Left kidney (tissue), 2 donors: Measurements from ENCODE around the gene LRP1. TPM values are rescaled to one million over a fixed set of nuclear protein-coding genes. Genes with fewer than 3 reads are reported as not detected.

Source experiments
- DNase-seq: peaks from one replicate; pipeline ENCODE4 v3.0.0-alpha.2; 2013
- polyA plus RNA-seq: library from polyadenylated mRNA; unstranded; fragments of 120-200 nt; gene quantifications from one replicate; pipeline ENCODE4 v1.2.1, GENCODE V29; 2013; ENCODE audit not compliant: insufficient read length

The LRP1 gene
- polyA plus RNA-seq, 1 donor = 64.5 TPM

DNA sequence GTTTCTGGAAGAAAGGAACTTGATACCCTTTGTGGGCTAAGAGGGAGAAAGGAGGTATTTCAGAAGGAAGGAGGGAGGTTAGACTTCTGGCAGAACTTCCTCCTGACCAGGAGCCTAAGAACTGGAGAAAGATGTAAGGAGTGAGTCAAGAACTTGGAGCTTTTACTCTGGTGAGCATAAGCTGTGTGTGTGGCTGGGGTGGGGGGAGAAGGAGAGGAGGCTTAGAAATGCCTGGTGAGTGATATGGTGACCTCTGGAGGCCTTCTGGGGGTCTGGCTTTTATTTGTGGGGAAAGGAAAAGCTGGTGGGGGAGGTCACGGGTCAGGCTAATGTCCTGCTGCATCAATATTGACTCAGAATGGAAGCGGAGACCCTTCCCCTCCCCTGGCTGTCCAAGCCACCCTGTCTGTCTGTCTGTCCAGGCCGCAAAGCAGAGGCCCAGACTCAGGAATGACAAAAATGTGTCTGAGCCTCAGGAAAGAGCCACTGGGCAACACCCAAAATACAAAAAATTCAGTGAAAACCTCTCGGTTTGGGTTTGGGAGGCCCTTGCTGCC, 4.8 kb downstream of the LRP1 start:
- no peak for DNase-seq

DNA sequence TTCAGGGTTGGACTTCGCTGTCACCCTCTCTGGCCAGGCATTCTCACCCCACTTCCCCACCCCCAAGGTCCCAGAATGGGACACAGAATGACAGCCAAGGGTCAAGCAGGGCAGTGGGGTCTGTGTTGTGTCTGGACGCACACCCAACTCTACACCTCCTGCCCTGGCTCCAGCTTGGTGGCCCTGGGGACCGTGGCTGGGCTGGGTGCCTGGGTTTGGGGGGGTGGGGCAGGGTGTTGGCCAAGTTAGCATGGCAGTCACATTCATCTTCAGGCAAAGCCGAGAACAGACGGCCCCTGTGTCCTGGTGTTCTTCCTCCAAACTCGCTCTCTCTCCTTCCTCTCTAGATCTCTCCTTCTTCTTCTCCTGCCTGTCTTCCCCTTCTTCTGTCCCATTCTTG, 5.6 kb downstream of the LRP1 start:
- no peak for DNase-seq

DNA sequence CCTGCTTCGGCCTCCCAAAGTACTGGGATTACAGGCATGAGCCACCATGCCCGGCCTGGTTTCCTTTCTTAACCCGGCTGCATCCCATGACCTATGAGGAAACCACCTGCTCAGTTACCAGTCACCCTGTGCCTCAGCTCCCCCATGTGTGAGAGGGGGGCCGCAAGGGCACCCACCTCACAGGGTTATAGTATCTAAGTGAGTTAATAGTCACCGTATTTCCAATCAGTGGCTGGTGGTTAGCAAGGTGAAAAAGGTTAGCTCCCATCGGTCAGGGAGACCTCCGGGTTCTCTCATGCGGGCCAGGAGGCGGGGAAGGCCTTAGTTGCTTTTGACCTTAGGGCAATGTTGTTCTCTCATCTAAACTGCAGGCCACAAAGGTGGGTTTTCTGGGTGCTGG, 6.7 kb downstream of the LRP1 start:
- DNase-seq = no peak

GRCh38 chr12:57135527-57136326, 7.4 kb downstream of the LRP1 start:
- peak; percentile 55 for DNase-seq

DNA sequence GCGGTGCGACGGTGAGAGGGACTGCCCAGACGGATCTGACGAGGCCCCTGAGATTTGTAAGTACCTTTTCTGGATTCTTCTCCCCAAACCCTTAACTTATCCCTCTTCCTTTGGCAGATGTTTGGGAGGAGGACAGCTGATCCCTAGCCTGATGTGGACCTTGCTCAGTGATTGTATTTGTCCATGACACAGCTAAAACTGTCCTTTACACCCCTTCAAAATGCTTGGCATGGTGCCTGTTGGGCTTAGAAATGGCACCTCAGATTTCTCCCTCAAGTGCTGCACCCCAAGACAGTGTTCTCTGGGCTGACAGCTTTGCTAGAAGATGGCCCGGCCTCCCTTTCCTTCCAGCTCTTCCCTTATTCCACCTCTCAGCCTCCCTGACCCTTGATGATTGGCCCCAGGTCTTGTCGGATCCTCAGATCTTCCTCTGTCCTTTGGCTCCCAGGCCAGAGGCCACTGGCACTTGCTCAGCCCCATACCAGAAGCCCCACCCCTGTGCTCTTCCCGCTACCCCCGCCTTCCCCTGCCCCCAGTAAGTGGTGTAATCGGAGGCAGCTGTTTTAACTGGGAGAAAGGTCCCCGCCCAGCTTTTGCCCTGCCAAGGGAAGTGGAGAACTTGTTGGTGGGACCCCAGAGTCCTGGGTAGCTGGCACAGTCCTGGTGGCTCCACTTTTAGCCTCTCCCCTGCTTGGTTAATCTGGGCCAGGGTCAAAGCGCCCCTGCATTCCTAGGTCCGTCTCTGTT, 10.4 kb downstream of the LRP1 start:
- DNase-seq = no peak

GRCh38 chr12:57139796-57140649, 11.7 kb downstream of the LRP1 start:
- DNase-seq = no peak

- no peak for DNase-seq
These were observed 13.0 kb downstream of the LRP1 start for GRCh38 chr12:57141249-57141648.

GRCh38 chr12:57142121-57142520, 13.8 kb downstream of the LRP1 start:
- DNase-seq = no peak

- DNase-seq = no peak
These were observed 14.4 kb downstream of the LRP1 start for GRCh38 chr12:57142727-57143126.

DNA sequence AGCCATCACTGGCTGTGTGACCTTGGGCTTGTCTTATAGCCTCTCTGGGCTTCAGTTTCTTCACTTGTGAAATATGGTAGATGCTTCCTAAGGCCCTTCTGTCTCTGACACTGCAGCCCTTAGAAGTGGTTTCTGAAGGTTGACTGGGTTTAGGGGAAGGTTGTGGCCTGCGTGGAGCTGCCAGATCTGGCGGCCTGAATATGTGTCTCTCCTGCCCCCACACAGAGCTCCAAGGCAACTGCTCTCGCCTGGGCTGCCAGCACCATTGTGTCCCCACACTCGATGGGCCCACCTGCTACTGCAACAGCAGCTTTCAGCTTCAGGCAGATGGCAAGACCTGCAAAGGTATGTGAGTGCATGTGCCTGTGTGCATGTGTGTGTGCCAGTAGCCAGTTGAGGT, 15.2 kb downstream of the LRP1 start:
- DNase-seq = no peak

DNA sequence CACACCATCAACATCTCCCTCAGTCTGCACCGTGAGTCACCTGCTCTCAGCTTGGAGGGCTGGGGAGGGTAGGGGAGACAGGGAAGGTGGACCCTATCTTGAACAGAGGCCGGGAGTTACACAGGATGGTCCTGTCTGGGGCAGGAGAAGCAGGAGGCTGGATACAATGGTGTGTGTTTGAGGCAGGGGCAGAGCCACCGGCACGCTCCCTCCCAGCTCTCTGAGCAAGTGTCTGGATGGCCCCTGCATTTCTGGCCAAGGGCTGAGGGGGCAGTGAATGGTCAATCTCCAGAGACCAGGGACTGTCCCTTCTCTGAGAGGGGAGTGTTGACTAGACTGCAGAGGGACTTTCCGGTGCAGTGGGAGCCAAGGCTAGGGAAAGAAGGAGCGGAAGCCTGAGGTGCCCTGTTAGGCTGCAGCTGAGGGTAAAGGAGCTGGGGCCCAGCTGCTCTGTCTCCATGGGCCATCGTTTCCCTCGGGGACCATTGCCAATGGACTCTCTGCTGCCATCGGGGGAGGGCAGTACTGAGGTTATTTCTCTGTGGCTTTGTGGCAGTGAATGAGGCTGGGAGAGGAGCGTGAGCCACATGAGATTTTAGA, 17.3 kb downstream of the LRP1 start:
- DNase-seq = no peak

- DNase-seq = no peak
These were observed 17.8 kb downstream of the LRP1 start for GRCh38 chr12:57146092-57146491.

- no peak for DNase-seq
These were observed 19.0 kb downstream of the LRP1 start, which contains the start of gene LRP1-AS for GRCh38 chr12:57146961-57147944. TSS of gene LRP1-AS (minus strand) at chr12:57147619.

- no peak for DNase-seq
These were observed 20.4 kb downstream of the LRP1 start for GRCh38 chr12:57148469-57149244.

DNA sequence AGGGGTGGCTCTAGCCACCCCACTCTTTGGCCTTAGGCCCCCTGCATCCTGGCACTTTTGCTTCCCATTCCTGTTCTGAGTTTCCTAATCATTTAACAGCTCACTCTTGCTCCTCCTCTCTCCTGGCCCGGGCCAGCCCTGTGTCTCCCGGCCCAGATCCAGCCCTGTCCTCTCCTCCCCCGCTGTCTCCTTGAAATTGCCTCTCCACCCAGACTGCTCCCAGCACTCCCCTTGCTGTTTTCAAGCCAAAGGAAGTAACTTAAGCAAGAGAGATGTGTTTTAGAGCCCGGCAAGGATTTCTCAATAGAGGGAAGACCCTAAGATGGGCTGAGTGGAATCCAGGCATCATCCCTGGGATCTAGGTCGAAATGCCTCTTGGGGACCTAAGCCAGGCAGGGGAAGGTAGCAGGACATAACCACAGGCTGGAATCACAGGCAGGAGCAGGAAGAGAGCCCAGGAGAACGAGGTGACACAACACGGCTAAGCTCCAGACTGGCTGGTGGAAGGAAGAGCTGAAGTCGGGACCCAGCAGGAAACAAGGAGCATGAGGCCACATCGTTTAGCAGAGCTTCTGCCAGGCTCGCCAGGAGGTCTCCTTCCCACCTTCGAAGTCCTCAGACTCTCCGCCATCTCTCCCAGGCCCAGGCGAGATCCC, 21.1 kb downstream of the LRP1 start:
- DNase-seq = no peak

- no peak for DNase-seq
These were observed 22.2 kb downstream of the LRP1 start for GRCh38 chr12:57150400-57151000.

- no peak for DNase-seq
These were observed 23.7 kb downstream of the LRP1 start for GRCh38 chr12:57151741-57152630.

GRCh38 chr12:57152639-57153038, 24.4 kb downstream of the LRP1 start:
- DNase-seq = no peak
